PC-9 (cell line): ENCODE data around the gene MRPL4. TPM values are rescaled to one million over a fixed set of nuclear protein-coding genes. Genes with fewer than 3 reads are reported as not detected.

ENCODE experiments used
- BruUV-seq: library from RNA; stranded (reverse); fragments of 400-500 nt; replicated peaks from 2 replicates; lab custom pipeline; 2021; lab: Mats Ljungman, UMichigan
- CTCF ChIA-PET: fragments of 300-600 bp; sonication (Branson Sonifier 250); formaldehyde crosslinking; loops from one replicate; lab custom pipeline; 2022; ENCODE audit warnings: antibody characterized with exemption; lab: Charles Lee
- POLR2A ChIA-PET: fragments of 300-600 bp; sonication (Branson Sonifier 250); formaldehyde crosslinking; loops from one replicate; lab custom pipeline; 2022; ENCODE audit warnings: antibody characterized with exemption; ENCODE audit not compliant: unreplicated experiment; lab: Charles Lee
- DNase-seq, 2 experiments: peaks; one replicate each; pipeline versions ENCODE4 v3.0.0 to v3.0.0-alpha.2; 2015 to 2022; ENCODE audit warnings: mixed read lengths in 1 of 2
- H2AFZ ChIP-seq: fragments of 200-600 bp; sonication (generic); 2 replicates; pipeline ENCODE4 v1.8.1; 2017; ENCODE audit warnings: antibody characterized with exemption
- H3F3A ChIP-seq: fragments of 200-600 bp; sonication (generic); 2 replicates; pipeline ENCODE4 v1.8.1; 2017; ENCODE audit warnings: antibody characterized with exemption, mild to moderate bottlenecking, low read depth; ENCODE audit not compliant: insufficient read depth
- H3K27ac ChIP-seq: fragments of 200-600 bp; sonication (generic); 2 replicates; pipeline ENCODE4 v1.6.1; 2016; ENCODE audit warnings: mixed run types
- H3K27me3 ChIP-seq: fragments of 200-600 bp; sonication (generic); 2 replicates; pipeline ENCODE4 v1.6.1; 2016; ENCODE audit warnings: low read depth, mixed run types; ENCODE audit not compliant: insufficient read depth
- H3K36me3 ChIP-seq: fragments of 200-600 bp; sonication (generic); 2 replicates; pipeline ENCODE4 v1.6.1; 2016; ENCODE audit warnings: low read depth, mixed run types
- H3K4me1 ChIP-seq: fragments of 200-600 bp; sonication (generic); replicated peaks from 2 replicates; pipeline ENCODE4 v1.6.1; 2016; ENCODE audit warnings: mixed run types; ENCODE audit not compliant: insufficient read depth
- H3K4me2 ChIP-seq: fragments of 200-600 bp; sonication (generic); 2 replicates; pipeline ENCODE4 v1.6.1; 2017; ENCODE audit warnings: mixed run types
- H3K4me3 ChIP-seq: fragments of 200-600 bp; sonication (generic); 2 replicates; pipeline ENCODE4 v1.6.1; 2016; ENCODE audit warnings: mixed run types
- H3K79me2 ChIP-seq: fragments of 200-600 bp; sonication (generic); 2 replicates; pipeline ENCODE4 v1.6.1; 2017; ENCODE audit warnings: low read depth, mixed run types
- H3K9me2 ChIP-seq: fragments of 200-600 bp; sonication (generic); 2 replicates; pipeline ENCODE4 v1.8.1; 2017; ENCODE audit warnings: mild to moderate bottlenecking; ENCODE audit not compliant: insufficient read depth
- H3K9me3 ChIP-seq: fragments of 200-600 bp; sonication (generic); 2 replicates; pipeline ENCODE4 v1.8.1; 2016; ENCODE audit warnings: low read depth; ENCODE audit not compliant: insufficient read depth
- H4K20me1 ChIP-seq: fragments of 200-600 bp; sonication (generic); 2 replicates; pipeline ENCODE4 v1.8.1; 2017; ENCODE audit not compliant: insufficient read depth
- CTCF ChIP-seq: fragments of 200-600 bp; sonication (generic); conservative IDR thresholded peaks from 2 replicates; pipeline ENCODE4 v1.6.1; 2017; ENCODE audit warnings: mixed run types, antibody characterized with exemption, mild to moderate bottlenecking, moderate library complexity
- EZH2 ChIP-seq: fragments of 200-600 bp; sonication (generic); IDR thresholded peaks from 2 replicates; pipeline ENCODE4 v1.8.0; 2017; ENCODE audit warnings: antibody characterized with exemption, low read depth
- intact Hi-C: fragments of 100-400 bp; cut with micrococcal nuclease; formaldehyde crosslinking; loops from one replicate; pipeline ENCODE4 v1.10.0; 2022; ENCODE audit not compliant: unreplicated experiment
- total RNA-seq: library from RNA; stranded (reverse); gene quantifications from 2 replicates; pipeline ENCODE4 v1.2.3, GENCODE V29; 2021

MRPL4 gene
- total RNA-seq, 1 experiment from 2014 or later: 98.2 TPM

- H3K9me2 ChIP-seq: no peaks in the 10 kb centered on the region
- no peaks in the 10 kb centered on the region for H3K27me3 ChIP-seq
- BruUV-seq: no TSS peak
- no peak for DNase-seq
- no peaks in the 10 kb centered on the region for H3K36me3 ChIP-seq
- H4K20me1 ChIP-seq: no peaks in the 10 kb centered on the region
- no peak overlapping the region for H3K4me3 ChIP-seq
- no peaks in the 10 kb centered on the region for H3K79me2 ChIP-seq
- intact Hi-C loops: no loop called here
- H3K9me3 ChIP-seq: no peaks in the 10 kb centered on the region
- ChIA-PET CTCF (interaction anchor here (0.6 kb wide), 1 partner anchor 43 kb away, joined by 3 read pairs; no protein-coding TSS in a partner anchor), POLR2A (no interaction called here)
- H3K4me2 ChIP-seq: no peak overlapping the region
- TF ChIP-seq EZH2: no peak
- TF ChIP-seq CTCF: no peak
- H3K27ac ChIP-seq: no peak overlapping the region
- no peak overlapping the region for H2AFZ ChIP-seq
- no peaks in the 10 kb centered on the region; the same call in 1 of the 2 replicates for H3F3A ChIP-seq
- H3K4me1 ChIP-seq: no peaks in the 10 kb centered on the region
Observed at GRCh38 chr19:10299545-10300458, 47.8 kb downstream of the MRPL4 start.

GRCh38 chr19:10305139-10305806, 53.3 kb downstream of the MRPL4 start:
- BruUV-seq: no TSS peak
- Histone ChIP-seq H4K20me1 (no peaks in the 10 kb centered on the region), H3K79me2 (no peaks in the 10 kb centered on the region), H3K4me3 (no peak overlapping the region), H3K4me1 (no peaks in the 10 kb centered on the region), H3K27ac (no peak overlapping the region), H3K9me2 (no peaks in the 10 kb centered on the region), H3F3A (peaks cover 6% of the 10 kb centered on the region; the same call in 1 of the 2 replicates), H3K27me3 (no peaks in the 10 kb centered on the region), H3K4me2 (no peak overlapping the region), H3K36me3 (no peaks in the 10 kb centered on the region; the same call in 1 of the 2 replicates), H3K9me3 (no peaks in the 10 kb centered on the region), H2AFZ (no peak overlapping the region)
- no peak for DNase-seq
- intact Hi-C loops: no loop called here
- ChIA-PET CTCF (no interaction called here), POLR2A (interaction anchor here (0.7 kb wide), 1 partner anchor 28 kb away, joined by 5 read pairs; no protein-coding TSS in a partner anchor)
- TF ChIP-seq EZH2 (no peak), CTCF (no peak)

- Histone ChIP-seq H3F3A (peaks cover 6% of the 10 kb centered on the region; the same call in 1 of the 2 replicates), H3K36me3 (no peaks in the 10 kb centered on the region; the same call in 1 of the 2 replicates), H3K4me1 (no peaks in the 10 kb centered on the region), H3K4me2 (no peak overlapping the region), H3K4me3 (no peak overlapping the region), H4K20me1 (no peaks in the 10 kb centered on the region), H3K79me2 (no peaks in the 10 kb centered on the region), H3K9me2 (no peaks in the 10 kb centered on the region), H3K27me3 (no peaks in the 10 kb centered on the region), H2AFZ (no peak overlapping the region), H3K27ac (no peak overlapping the region), H3K9me3 (no peaks in the 10 kb centered on the region)
- no TSS peak for BruUV-seq
- intact Hi-C loops: no loop called here
- POLR2A ChIA-PET: no interaction called here
- CTCF ChIA-PET: no interaction called here
- DNase-seq: no peak
- TF ChIP-seq EZH2 (no peak), CTCF (no peak)
Observed at GRCh38 chr19:10306327-10306726, 54.3 kb downstream of the MRPL4 start.
